ENCODE results near the gene THSD7A. TPM values are rescaled to one million over a fixed set of nuclear protein-coding genes. Genes with fewer than 3 reads are reported as not detected.
A peak's percentile ranks its signal among the peaks of the same experiment; 100 is the strongest.

THSD7A gene
- total and polyA plus RNA-seq, 2 experiments from 2014 or later: 4.0 to 8.3 TPM

GRCh38 chr7:11570205-11570604 lies 261.8 kb downstream of the THSD7A start:
- WGBS (ENCODE audit: low lambda C conversion rate, missing lambda C conversion rate): 44% methylated on average over 1 of the region's 1 CpG
- TF ChIP-seq EZH2 (IDR thresholded peaks at IDR 0.05; ENCODE audit: borderline replicate concordance) (no peak), CTCF (IDR thresholded peaks at IDR 0.05; ENCODE audit: poor library complexity) (no peak), EZH2phosphoT487 (IDR thresholded peaks at IDR 0.05; ENCODE audit: low read depth, severe bottlenecking, unreplicated experiment) (no peak)

GRCh38 chr7:11567571-11567970 lies 264.4 kb downstream of the THSD7A start:
- Histone ChIP-seq H3K9me2 (replicated peaks; ENCODE audit: insufficient read depth) (no peaks in the 10 kb centered on the region), H4K20me1 (ENCODE audit: insufficient read depth, poor library complexity, severe bottlenecking) (no peaks in the 10 kb centered on the region), H3K9me3 (ENCODE audit: low read depth) (no peaks in the 10 kb centered on the region), H3K4me3 (no peak overlapping the region), H3K4me1 (ENCODE audit: insufficient read depth) (no peaks in the 10 kb centered on the region), H3K79me2 (no peaks in the 10 kb centered on the region), H3K27me3 (no peaks in the 10 kb centered on the region), H3K4me2 (no peak overlapping the region), H3K36me3 (replicated peaks; ENCODE audit: insufficient read depth, low read depth) (no peaks in the 10 kb centered on the region), H2AFZ (no peak overlapping the region), H3K27ac (no peak overlapping the region)
- 69% methylated on average over 3 of the region's 3 CpGs for WGBS (ENCODE audit: low lambda C conversion rate, missing lambda C conversion rate)
- DNase-seq (ENCODE audit: low spot score): no peak
- TF ChIP-seq CTCF (IDR thresholded peaks at IDR 0.05; ENCODE audit: poor library complexity) (no peak), EZH2phosphoT487 (IDR thresholded peaks at IDR 0.05; ENCODE audit: low read depth, severe bottlenecking, unreplicated experiment) (no peak), EZH2 (IDR thresholded peaks at IDR 0.05; ENCODE audit: borderline replicate concordance) (no peak)

More at GRCh38 chr7:11570205-11570604, 261.8 kb downstream of the THSD7A start:
- DNase-seq (ENCODE audit: low spot score): no peak
- Histone ChIP-seq H3K4me2 (no peak overlapping the region), H2AFZ (no peak overlapping the region), H3K79me2 (no peaks in the 10 kb centered on the region), H3K9me2 (replicated peaks; ENCODE audit: insufficient read depth) (no peaks in the 10 kb centered on the region), H4K20me1 (ENCODE audit: insufficient read depth, poor library complexity, severe bottlenecking) (no peaks in the 10 kb centered on the region), H3K27me3 (no peaks in the 10 kb centered on the region), H3K27ac (no peak overlapping the region), H3K9me3 (ENCODE audit: low read depth) (no peaks in the 10 kb centered on the region), H3K4me3 (no peak overlapping the region), H3K36me3 (replicated peaks; ENCODE audit: insufficient read depth, low read depth) (no peaks in the 10 kb centered on the region), H3K4me1 (ENCODE audit: insufficient read depth) (peaks cover 5% of the 10 kb centered on the region)

GRCh38 chr7:11557627-11558026 lies 274.4 kb downstream of the THSD7A start:
- Histone ChIP-seq H3K4me2 (no peak overlapping the region), H3K27me3 (no peaks in the 10 kb centered on the region), H3K9me3 (ENCODE audit: low read depth) (no peaks in the 10 kb centered on the region), H3K79me2 (no peaks in the 10 kb centered on the region), H3K4me3 (no peak overlapping the region), H3K9me2 (replicated peaks; ENCODE audit: insufficient read depth) (no peaks in the 10 kb centered on the region), H4K20me1 (ENCODE audit: insufficient read depth, poor library complexity, severe bottlenecking) (no peaks in the 10 kb centered on the region), H3K27ac (no peak overlapping the region), H3K36me3 (replicated peaks; ENCODE audit: insufficient read depth, low read depth) (no peaks in the 10 kb centered on the region), H2AFZ (no peak overlapping the region), H3K4me1 (ENCODE audit: insufficient read depth) (no peaks in the 10 kb centered on the region)
- no peak for TF ChIP-seq EZH2 (IDR thresholded peaks at IDR 0.05; ENCODE audit: borderline replicate concordance)
- TF ChIP-seq CTCF (IDR thresholded peaks at IDR 0.05; ENCODE audit: poor library complexity): peak; percentile 37
- DNase-seq (ENCODE audit: low spot score): peak; percentile 71
- 22% methylated on average over 2 of the region's 2 CpGs for WGBS (ENCODE audit: low lambda C conversion rate, missing lambda C conversion rate)

Measured in hepatocyte (in vitro differentiated cells).